Measurements from ENCODE around the gene CD164L2. TPM values are rescaled to one million over a fixed set of nuclear protein-coding genes. Genes with fewer than 3 reads are reported as not detected.

The CD164L2 gene
- total and polyA plus RNA-seq, 2 experiments from 2014 or later, result 2.0 to 2.8 TPM

DNA sequence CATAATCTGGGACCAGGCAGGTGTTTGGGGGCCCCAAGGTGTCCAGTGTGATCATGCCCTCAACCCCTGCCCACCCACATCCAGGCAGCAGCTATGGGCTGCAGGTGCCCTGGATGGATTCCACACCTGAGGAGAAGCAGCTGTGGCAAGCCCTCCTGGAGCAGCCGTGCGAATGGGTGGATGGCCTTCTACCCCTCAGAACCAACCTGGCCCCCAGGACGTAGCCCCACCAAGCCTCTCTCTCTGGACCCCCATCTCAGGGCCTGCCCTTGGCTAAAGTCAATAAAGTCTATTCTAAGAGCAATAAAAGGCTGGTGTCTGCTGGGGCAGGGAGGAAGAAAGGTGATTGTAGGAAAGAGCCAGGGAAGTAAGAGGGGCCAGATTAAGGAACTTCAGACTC, 29.5 kb downstream of the CD164L2 start:
- Histone ChIP-seq H4K20me1 (replicated peaks; ENCODE audit: insufficient read depth) (no peaks in the 10 kb centered on the region; the same call in 1 of the 2 replicates), H3K4me3 (no peak overlapping the region), H3K9me2 (ENCODE audit: insufficient read depth) (no peaks in the 10 kb centered on the region), H2AFZ (no peak overlapping the region), H3K4me1 (ENCODE audit: insufficient read depth) (peaks cover 13% of the 10 kb centered on the region; the same call in 1 of the 2 replicates), H3K4me2 (no peak overlapping the region), H3K27ac (ENCODE audit: low read depth) (no peak overlapping the region), H3K36me3 (ENCODE audit: insufficient read depth) (no peaks in the 10 kb centered on the region), H3K79me2 (replicated peaks; ENCODE audit: insufficient read depth) (no peaks in the 10 kb centered on the region; the same call in 1 of the 2 replicates), H3F3A (replicated peaks; ENCODE audit: low read depth) (peaks cover 14% of the 10 kb centered on the region), H3K27me3 (ENCODE audit: insufficient read depth) (peaks cover 18% of the 10 kb centered on the region)
- peaks cover 29% of the 10 kb centered on the region for H3K27me3 Mint-ChIP-seq (ENCODE audit: insufficient read depth, low read depth, poor library complexity)
- H3K4me3 Mint-ChIP-seq, result no peak overlapping the region
- DNase-seq (ENCODE audit: low spot score) (no peak), ATAC-seq (no peak)
- peaks cover 5% of the 10 kb centered on the region; the same call in 1 of the 3 replicates for H3K36me3 Mint-ChIP-seq (ENCODE audit: low read depth)
- no peaks in the 10 kb centered on the region; the same call in 2 of the 3 replicates for H3K9me3 Mint-ChIP-seq
- H3K27ac Mint-ChIP-seq, result no peak overlapping the region
- peaks cover 21% of the 10 kb centered on the region; the same call in 2 of the 3 replicates for H3K4me1 Mint-ChIP-seq
- TF ChIP-seq STAT1 (IDR thresholded peaks at IDR 0.05; ENCODE audit: unreplicated experiment), result no peak
- TF ChIP-seq, protein P1, sequence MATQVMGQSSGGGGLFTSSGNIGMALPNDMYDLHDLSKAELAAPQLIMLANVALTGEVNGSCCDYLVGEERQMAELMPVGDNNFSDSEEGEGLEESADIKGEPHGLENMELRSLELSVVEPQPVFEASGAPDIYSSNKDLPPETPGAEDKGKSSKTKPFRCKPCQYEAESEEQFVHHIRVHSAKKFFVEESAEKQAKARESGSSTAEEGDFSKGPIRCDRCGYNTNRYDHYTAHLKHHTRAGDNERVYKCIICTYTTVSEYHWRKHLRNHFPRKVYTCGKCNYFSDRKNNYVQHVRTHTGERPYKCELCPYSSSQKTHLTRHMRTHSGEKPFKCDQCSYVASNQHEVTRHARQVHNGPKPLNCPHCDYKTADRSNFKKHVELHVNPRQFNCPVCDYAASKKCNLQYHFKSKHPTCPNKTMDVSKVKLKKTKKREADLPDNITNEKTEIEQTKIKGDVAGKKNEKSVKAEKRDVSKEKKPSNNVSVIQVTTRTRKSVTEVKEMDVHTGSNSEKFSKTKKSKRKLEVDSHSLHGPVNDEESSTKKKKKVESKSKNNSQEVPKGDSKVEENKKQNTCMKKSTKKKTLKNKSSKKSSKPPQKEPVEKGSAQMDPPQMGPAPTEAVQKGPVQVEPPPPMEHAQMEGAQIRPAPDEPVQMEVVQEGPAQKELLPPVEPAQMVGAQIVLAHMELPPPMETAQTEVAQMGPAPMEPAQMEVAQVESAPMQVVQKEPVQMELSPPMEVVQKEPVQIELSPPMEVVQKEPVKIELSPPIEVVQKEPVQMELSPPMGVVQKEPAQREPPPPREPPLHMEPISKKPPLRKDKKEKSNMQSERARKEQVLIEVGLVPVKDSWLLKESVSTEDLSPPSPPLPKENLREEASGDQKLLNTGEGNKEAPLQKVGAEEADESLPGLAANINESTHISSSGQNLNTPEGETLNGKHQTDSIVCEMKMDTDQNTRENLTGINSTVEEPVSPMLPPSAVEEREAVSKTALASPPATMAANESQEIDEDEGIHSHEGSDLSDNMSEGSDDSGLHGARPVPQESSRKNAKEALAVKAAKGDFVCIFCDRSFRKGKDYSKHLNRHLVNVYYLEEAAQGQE (IDR thresholded peaks at IDR 0.05; ENCODE audit: unreplicated experiment), result no peak
- no peak for TF ChIP-seq ZNF331 (CRISPR knock-in tag; IDR thresholded peaks at IDR 0.05; ENCODE audit: low read depth)
- TF ChIP-seq, protein P2, sequence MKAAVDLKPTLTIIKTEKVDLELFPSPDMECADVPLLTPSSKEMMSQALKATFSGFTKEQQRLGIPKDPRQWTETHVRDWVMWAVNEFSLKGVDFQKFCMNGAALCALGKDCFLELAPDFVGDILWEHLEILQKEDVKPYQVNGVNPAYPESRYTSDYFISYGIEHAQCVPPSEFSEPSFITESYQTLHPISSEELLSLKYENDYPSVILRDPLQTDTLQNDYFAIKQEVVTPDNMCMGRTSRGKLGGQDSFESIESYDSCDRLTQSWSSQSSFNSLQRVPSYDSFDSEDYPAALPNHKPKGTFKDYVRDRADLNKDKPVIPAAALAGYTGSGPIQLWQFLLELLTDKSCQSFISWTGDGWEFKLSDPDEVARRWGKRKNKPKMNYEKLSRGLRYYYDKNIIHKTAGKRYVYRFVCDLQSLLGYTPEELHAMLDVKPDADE (IDR thresholded peaks at IDR 0.05), result no peak
- no peak for TF ChIP-seq NANOG (IDR thresholded peaks at IDR 0.05; ENCODE audit: borderline replicate concordance)
- no peak for TF ChIP-seq EZH2phosphoT487 (IDR thresholded peaks at IDR 0.05; ENCODE audit: unreplicated experiment)
- TF ChIP-seq JUNB (IDR thresholded peaks at IDR 0.05; ENCODE audit: unreplicated experiment), result no peak
- TF ChIP-seq, protein P3, sequence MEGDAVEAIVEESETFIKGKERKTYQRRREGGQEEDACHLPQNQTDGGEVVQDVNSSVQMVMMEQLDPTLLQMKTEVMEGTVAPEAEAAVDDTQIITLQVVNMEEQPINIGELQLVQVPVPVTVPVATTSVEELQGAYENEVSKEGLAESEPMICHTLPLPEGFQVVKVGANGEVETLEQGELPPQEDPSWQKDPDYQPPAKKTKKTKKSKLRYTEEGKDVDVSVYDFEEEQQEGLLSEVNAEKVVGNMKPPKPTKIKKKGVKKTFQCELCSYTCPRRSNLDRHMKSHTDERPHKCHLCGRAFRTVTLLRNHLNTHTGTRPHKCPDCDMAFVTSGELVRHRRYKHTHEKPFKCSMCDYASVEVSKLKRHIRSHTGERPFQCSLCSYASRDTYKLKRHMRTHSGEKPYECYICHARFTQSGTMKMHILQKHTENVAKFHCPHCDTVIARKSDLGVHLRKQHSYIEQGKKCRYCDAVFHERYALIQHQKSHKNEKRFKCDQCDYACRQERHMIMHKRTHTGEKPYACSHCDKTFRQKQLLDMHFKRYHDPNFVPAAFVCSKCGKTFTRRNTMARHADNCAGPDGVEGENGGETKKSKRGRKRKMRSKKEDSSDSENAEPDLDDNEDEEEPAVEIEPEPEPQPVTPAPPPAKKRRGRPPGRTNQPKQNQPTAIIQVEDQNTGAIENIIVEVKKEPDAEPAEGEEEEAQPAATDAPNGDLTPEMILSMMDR (conservative IDR thresholded peaks at IDR 0.05; ENCODE audit: low read depth in 2 of 2), result no peak
- TF ChIP-seq, protein P4, sequence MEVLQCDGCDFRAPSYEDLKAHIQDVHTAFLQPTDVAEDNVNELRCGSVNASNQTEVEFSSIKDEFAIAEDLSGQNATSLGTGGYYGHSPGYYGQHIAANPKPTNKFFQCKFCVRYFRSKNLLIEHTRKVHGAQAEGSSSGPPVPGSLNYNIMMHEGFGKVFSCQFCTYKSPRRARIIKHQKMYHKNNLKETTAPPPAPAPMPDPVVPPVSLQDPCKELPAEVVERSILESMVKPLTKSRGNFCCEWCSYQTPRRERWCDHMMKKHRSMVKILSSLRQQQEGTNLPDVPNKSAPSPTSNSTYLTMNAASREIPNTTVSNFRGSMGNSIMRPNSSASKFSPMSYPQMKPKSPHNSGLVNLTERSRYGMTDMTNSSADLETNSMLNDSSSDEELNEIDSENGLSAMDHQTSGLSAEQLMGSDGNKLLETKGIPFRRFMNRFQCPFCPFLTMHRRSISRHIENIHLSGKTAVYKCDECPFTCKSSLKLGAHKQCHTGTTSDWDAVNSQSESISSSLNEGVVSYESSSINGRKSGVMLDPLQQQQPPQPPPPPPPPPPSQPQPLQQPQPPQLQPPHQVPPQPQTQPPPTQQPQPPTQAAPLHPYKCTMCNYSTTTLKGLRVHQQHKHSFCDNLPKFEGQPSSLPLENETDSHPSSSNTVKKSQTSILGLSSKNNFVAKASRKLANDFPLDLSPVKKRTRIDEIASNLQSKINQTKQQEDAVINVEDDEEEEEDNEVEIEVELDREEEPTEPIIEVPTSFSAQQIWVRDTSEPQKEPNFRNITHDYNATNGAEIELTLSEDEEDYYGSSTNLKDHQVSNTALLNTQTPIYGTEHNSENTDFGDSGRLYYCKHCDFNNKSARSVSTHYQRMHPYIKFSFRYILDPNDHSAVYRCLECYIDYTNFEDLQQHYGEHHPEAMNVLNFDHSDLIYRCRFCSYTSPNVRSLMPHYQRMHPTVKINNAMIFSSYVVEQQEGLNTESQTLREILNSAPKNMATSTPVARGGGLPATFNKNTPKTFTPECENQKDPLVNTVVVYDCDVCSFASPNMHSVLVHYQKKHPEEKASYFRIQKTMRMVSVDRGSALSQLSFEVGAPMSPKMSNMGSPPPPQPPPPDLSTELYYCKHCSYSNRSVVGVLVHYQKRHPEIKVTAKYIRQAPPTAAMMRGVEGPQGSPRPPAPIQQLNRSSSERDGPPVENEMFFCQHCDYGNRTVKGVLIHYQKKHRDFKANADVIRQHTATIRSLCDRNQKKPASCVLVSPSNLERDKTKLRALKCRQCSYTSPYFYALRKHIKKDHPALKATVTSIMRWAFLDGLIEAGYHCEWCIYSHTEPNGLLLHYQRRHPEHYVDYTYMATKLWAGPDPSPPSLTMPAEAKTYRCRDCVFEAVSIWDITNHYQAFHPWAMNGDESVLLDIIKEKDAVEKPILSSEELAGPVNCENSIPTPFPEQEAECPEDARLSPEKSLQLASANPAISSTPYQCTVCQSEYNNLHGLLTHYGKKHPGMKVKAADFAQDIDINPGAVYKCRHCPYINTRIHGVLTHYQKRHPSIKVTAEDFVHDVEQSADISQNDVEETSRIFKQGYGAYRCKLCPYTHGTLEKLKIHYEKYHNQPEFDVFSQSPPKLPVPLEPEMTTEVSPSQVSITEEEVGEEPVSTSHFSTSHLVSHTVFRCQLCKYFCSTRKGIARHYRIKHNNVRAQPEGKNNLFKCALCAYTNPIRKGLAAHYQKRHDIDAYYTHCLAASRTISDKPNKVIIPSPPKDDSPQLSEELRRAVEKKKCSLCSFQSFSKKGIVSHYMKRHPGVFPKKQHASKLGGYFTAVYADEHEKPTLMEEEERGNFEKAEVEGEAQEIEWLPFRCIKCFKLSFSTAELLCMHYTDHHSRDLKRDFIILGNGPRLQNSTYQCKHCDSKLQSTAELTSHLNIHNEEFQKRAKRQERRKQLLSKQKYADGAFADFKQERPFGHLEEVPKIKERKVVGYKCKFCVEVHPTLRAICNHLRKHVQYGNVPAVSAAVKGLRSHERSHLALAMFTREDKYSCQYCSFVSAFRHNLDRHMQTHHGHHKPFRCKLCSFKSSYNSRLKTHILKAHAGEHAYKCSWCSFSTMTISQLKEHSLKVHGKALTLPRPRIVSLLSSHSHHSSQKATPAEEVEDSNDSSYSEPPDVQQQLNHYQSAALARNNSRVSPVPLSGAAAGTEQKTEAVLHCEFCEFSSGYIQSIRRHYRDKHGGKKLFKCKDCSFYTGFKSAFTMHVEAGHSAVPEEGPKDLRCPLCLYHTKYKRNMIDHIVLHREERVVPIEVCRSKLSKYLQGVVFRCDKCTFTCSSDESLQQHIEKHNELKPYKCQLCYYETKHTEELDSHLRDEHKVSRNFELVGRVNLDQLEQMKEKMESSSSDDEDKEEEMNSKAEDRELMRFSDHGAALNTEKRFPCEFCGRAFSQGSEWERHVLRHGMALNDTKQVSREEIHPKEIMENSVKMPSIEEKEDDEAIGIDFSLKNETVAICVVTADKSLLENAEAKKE (CRISPR knock-in tag; IDR thresholded peaks at IDR 0.05), result no peak
- no peak for TF ChIP-seq EZH2 (IDR thresholded peaks at IDR 0.05; ENCODE audit: low read depth, unreplicated experiment)
- no peak for TF ChIP-seq CREB1 (CRISPR knock-in tag; IDR thresholded peaks at IDR 0.05; ENCODE audit: low read depth)
- TF ChIP-seq POLR2AphosphoS5 (IDR thresholded peaks at IDR 0.05; ENCODE audit: low read depth), result no peak
- no peak for TF ChIP-seq ZNF114 (CRISPR knock-in tag; IDR thresholded peaks at IDR 0.05)

All from GM23338 (cell line).